Muscle of back (tissue), 10 donors: ENCODE results near the gene TRIAP1. TPM values are rescaled to one million over a fixed set of nuclear protein-coding genes. Genes with fewer than 3 reads are reported as not detected.

Experiments
- polyA plus RNA-seq, 10 donors: library from polyadenylated mRNA; unstranded; fragments of 120-200 nt; gene quantifications; one replicate each; pipeline ENCODE4 v1.2.1, GENCODE V29; 2013; ENCODE audit not compliant: insufficient read length in 10 of 10

Gene TRIAP1
- polyA plus RNA-seq, 10 donors: 32.4 to 39.7 (median 35.6) TPM

Other genes with a start within 250 kb of the TRIAP1 start
- gene RPLP0, start 245.3 kb downstream of the TRIAP1 start, polyA plus RNA-seq: 1,000 to 10,000 TPM; 2,859 to 4,622 (median 4,054) TPM
- gene PXN, start 180.7 kb downstream of the TRIAP1 start, polyA plus RNA-seq: 100 to 1,000 TPM in 9 of 10 donors, 10 to 100 TPM in 1; 88.7 to 164 (median 134) TPM
- gene RNU4-2, start 154.5 kb downstream of the TRIAP1 start, polyA plus RNA-seq: not detected
- not detected for gene RNU4-1, start 153.1 kb downstream of the TRIAP1 start, polyA plus RNA-seq
- 1 to 10 TPM; 2.4 to 4.9 (median 4.2) TPM for gene SIRT4, start 144.1 kb downstream of the TRIAP1 start, polyA plus RNA-seq
- not detected for gene PLA2G1B, start 118.6 kb downstream of the TRIAP1 start, polyA plus RNA-seq
- gene MSI1, start 77.2 kb downstream of the TRIAP1 start, polyA plus RNA-seq: 1 to 10 TPM; 2.9 to 6.0 (median 3.9) TPM
- 100 to 1,000 TPM in 7 of 10 donors, 10 to 100 TPM in 3; 87.5 to 161 (median 112) TPM for gene COX6A1, start 8.3 kb downstream of the TRIAP1 start, polyA plus RNA-seq
- gene GATC, start 60 bp upstream of the TRIAP1 start, polyA plus RNA-seq: 10 to 100 TPM; 13.8 to 21.7 (median 16.2) TPM
- gene SRSF9, start 23.4 kb upstream of the TRIAP1 start, polyA plus RNA-seq: 100 to 1,000 TPM in 2 of 10 donors, 10 to 100 TPM in 8; 80.3 to 133 (median 91.6) TPM
- 100 to 1,000 TPM; 284 to 451 (median 337) TPM for gene DYNLL1, start 49.7 kb upstream of the TRIAP1 start, polyA plus RNA-seq
- gene COQ5, start 82.8 kb upstream of the TRIAP1 start, polyA plus RNA-seq: 10 to 100 TPM; 29.2 to 43.2 (median 35.4) TPM
- 100 to 1,000 TPM; 148 to 189 (median 157) TPM for gene RNF10, start 88.0 kb upstream of the TRIAP1 start, polyA plus RNA-seq
- 10 to 100 TPM; 17.3 to 31.1 (median 24.4) TPM for gene POP5, start 135.0 kb upstream of the TRIAP1 start, polyA plus RNA-seq
- 1 to 10 TPM; 1.0 to 4.0 (median 1.8) TPM for gene CABP1, start 194.2 kb upstream of the TRIAP1 start, polyA plus RNA-seq
- gene MLEC, start 240.8 kb upstream of the TRIAP1 start, polyA plus RNA-seq: 100 to 1,000 TPM in 1 of 10 donors, 10 to 100 TPM in 9; 70.3 to 100 (median 75.3) TPM